ENCODE data around the gene RCSD1.

Gene RCSD1

DNA sequence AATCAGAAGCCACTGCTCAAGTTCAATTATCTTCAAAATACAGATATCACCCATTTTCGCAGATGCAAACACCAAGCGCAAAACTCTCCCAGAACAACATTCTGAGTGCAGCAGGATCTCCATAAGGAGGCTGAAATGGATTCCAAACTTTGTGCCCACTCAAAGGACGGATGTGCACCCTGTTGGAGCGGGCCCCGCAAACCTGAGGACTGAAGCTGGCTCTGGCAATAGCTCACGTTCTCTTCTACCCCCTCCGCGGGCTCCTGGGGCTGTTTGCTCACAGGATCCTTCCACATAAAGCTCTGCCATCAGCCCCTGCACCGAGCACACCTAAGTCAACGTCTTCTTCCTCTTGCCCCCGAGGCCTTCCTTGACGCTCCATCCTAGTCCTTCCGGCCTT is 11.7 kb upstream of the RCSD1 start:
- DNase-seq (ENCODE audit: low read depth, low spot score) = no peak

DNA sequence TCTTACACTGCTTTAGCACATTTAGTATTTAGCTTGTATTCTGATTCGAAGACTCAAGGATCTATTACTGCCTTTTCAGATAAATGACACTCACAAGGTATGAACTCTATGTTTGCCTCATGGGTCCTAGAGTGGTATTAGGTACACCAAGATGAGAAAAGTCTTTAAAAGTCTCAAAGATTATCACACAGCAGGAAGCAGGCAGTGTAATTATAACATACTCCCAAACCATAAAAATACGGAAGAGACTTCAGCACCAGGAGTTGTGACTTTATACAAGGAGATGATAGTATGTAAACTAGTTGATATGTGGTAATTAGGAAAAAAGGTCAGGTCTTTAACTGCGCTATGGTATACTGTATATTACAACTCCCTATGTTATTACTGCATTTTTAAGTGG is 11.2 kb upstream of the RCSD1 start:
- no peak for DNase-seq (ENCODE audit: low read depth, low spot score)

DNA sequence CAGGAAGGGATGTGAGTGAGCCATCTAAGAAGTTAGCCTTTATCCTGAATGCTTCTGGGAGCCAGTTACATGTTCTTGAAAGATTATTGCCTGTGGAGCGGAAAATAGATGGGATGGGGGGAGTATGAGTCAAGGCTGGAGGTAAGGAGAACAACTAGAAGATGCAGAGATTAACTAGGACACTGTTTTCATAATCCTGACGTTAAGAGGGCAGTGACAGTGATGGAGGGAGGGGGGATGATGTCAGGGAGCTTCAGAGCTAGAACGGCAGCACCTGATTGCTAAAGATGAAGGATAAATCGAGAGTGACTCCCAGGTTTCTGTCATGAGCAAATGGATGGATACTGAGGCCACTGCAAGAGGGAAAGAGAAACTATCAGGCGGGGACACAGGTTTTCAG is 10.0 kb upstream of the RCSD1 start:
- no peak for DNase-seq (ENCODE audit: low read depth, low spot score)

DNA sequence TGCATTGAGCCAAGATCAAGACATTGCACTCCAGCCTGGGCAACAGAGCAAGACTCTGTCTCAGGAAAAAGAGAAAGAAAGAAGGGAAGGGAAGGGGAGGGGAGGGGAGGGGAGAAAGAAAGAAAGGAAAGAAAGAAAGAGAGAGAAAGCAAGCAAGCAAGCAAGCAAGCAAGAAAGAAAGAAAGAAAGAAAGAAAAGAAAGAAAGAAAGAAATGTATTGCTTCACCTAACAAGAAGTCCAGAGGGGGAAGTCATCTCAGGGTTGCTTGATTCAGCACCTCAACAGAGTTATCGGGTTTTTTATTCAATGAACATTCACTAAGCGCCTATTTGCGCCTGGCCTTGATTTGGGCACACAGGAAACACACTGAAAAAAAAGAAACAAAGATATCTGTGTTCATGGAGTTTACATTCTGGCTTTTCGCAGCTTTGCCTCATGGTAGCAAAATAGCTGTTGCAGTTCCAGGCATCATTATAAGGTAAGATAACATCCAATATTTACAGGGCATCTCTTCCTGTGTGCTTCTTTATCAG is 8.2 kb upstream of the RCSD1 start:
- DNase-seq (ENCODE audit: low read depth, low spot score) = no peak

DNA sequence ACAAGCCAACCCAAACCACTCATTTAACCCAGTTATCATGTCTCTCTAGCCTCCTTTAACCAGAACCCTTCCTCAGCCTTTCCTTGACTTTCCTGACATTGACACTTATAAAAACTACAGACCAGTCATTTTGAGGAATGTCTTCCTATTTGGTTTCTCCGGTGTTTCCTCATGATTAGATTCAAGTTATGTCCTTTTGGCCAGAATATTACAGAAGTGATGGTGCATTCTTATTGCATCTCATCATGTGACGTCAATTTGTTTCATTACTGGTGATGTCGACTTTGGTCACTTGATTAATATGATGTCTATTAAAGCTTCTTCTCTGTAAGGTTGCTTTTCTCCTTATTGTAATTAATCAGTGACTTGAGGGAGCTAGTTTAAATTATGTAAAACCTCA is 6.1 kb upstream of the RCSD1 start:
- no peak for DNase-seq (ENCODE audit: low read depth, low spot score)

DNA sequence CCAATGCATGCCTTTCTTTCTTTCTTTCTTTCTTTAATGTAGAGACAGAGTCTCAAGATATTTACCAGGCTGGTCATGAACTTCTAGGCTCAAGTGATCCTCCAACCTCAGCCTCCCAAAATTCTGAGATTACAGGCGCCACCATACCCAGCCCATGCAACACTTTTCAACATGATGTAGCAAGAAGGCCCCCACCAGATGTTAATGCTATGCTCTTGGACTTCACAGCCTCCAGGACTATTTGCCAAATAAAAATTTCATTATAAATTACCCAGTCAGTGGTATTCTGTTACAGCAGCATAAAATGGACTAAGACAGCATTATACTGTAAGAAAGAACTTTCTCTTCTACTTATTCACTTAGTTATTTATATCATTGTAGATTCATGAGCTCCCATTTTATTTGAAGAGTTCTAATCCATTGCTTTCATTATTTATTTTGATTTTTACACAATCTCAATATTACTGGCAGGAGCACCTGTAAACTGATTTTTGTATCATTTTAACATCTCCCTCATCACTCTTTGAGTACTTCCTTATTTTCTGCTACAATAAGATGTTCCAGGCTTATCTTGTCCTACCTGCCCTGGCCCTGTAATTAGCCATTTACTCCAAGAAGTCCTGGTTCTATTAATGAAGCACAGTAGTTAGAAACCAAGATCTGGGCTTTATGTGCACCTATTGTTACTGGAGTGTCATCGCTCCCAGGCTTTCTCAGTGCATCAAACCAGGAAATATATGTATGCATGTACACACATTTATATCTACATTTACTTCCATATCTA is 4.8 kb upstream of the RCSD1 start:
- no peak for DNase-seq (ENCODE audit: low read depth, low spot score)

DNA sequence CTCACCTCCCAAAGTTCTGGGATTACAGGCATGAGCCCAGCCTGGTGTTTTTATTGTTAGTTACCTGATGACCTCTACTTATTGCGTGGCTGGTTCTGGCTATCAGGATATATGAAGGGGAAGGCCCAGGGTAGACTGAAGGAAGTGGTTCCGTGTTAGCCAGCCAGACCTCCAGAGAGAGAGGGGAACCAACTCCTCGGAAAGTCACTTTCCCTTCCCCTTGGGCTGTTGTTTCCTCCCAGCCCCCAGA is 2.5 kb upstream of the RCSD1 start:
- DNase-seq (ENCODE audit: low read depth, low spot score) = no peak

DNA sequence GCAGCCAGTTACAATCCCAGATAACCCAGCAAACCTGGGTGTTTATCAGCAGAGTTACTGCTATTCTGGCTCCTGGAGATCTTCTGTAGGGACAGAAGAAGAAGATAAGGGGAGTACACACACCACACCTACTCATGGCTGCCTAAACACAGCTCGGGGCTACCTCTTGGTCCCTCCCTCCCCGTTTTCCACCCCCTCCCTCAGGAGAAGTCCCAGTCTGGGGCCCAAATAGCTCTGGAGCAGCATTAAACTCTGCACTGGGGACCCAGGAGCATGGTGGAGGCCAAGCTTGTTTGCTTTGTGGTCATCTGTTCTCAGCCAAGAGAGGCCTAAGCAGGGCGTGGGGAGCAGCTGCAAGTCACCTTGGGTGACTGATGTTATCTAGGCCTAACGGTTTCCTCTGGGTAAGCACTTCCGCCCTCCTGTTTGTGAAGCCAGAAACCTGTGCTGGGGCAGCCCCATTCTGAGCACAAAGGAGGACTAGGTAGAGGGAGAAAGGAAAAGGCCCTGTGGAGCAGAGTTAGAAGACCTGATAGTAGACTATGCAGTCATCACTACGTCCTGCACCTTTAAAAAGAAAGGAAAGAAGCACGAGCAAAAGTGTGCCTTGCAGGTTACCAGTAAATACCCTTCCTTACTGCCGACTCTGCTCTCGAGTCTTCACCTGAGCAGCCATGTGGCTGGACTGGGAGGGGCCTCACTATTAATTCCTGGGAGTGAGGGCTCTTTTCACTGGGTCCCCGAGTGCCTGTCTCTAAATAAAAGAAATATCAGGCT is 2.0 kb upstream of the RCSD1 start:
- DNase-seq (ENCODE audit: low read depth, low spot score) = no peak

DNA sequence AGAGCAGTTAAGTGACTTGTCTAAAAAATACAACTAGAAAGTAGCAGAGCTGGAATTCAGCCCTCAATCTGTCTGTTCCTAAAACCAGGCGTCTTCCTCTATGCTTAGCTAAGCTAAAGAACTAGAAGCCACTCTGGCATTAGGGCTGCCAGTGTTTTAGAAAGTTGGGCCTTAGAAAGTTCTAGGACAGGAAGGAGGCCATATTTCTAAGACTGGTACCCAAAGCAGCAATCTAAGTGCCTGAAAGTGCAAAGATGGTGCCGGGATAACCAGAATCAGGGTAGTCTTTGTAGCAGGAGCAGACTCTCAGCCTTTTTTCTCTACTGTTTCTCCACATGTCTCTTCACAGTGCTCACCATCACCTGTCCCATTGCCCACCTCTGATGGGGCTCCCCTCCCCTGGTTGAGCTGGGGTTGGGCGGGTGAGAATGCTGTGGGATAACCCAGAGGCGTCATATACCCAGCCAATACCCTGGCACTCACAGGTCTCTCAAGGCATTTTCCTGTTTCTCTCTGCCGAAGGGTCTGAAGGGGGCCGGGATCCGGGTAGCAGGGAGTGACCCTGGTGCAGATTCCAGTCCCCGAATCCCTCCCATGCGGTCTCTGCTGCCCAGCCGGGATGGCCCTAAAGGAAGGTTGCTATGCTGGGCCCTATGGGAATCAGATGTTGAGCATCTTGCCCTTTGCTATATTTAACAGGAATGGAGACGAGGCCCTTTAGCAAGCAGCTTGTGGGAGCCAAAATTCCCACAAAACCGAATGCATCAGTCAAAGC is 1.1 kb upstream of the RCSD1 start:
- no peak for DNase-seq (ENCODE audit: low read depth, low spot score)

DNA sequence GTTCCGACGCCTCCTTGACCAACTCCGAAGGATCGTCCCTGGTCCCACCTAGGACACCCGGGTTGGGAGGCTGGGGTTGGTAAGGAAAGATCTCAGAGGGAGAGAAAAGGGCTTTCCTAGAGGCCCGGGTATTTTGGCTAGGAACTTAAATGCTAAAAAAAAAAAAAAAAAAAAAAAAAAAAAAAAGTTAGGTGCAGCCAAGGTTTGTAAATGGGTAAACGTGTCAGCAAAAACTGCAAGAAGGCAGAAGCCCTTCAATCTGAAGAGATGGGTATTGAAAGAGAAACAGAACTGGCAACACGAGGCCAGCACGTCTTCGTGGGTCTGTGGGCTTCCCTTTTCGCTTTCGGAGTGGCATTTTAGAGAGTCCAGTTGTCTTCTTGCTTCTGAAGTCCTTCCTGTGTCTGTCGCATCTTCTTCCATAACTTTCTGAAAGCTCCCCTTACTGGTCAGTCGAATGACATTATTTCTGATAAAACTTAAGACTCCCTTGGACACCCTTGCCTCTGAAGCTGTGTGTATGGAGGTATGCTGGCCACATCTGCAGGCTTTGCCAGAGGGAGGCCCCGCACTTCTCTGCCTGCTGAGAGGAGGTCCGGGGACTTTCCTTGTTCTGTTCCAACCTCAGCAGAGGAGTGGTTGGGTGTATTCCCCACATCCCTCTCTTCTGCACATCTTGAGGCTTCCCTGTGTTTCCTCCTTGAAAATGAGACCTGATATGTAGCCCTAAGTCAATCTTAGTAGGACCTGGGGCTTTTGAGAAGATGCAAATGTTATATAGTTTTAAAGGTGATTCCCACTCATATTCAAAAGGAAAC is 745 bp downstream of the RCSD1 start:
- no peak for DNase-seq (ENCODE audit: low read depth, low spot score)

DNA sequence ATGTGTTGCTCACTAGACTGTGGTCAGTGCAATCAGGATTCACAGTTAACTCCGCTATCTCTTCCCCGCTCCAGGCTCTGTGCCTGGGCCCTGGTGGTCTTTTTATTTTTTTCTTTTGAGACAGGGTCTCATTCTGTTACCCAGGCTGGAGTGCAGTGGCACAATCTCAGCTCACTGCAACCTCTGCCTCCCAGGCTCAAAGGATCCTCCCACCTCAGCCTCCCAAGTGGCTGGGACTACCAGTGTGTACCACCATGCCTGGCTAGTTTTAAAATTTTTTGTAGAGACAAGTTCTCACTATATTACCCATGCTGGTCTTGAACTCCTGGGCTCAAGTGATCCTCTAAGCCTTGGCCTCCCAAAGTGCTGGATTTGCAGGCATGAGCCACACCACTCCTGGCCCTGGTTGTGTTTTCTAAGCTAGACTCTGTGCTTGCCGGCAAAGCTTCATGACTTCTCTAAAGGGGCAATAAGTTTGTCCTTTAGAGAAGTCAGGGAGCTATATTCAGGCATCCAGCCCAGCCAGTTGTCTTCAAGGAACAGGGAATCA is 1.4 kb downstream of the RCSD1 start:
- no peak for DNase-seq (ENCODE audit: low read depth, low spot score)

DNA sequence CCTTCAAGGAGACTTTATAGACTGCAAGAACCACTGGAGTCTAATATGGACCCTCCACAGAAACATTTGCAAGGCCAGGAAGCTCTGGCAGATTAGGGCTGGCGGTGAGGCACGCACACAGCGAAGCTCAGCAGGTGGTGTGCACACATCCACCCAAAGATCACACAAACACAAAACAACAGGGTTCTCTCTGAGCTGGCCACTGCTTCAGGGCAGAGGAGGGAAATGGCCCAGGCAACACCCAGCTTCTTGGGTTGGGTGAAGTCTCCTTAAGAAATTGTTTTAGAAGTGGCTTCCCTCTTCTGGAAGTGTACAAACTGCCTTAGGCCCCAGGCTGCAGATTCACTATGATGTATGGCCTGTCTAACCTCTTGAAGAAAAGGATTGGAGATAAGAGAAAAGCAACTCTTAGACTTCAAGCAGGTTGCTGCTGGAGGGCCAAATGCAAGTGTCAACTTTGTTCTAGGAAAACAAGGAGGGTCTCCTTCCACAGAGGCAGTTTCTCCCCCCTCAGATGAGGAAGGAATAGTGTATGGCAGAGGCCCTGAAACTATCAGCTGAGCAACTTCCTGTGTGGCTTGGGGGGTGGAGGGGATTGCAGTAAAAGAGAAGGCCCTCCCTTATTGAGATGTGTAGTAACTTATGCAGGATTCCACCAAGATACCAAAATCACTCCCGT is 2.0 kb downstream of the RCSD1 start:
- DNase-seq (ENCODE audit: low read depth, low spot score) = no peak

DNA sequence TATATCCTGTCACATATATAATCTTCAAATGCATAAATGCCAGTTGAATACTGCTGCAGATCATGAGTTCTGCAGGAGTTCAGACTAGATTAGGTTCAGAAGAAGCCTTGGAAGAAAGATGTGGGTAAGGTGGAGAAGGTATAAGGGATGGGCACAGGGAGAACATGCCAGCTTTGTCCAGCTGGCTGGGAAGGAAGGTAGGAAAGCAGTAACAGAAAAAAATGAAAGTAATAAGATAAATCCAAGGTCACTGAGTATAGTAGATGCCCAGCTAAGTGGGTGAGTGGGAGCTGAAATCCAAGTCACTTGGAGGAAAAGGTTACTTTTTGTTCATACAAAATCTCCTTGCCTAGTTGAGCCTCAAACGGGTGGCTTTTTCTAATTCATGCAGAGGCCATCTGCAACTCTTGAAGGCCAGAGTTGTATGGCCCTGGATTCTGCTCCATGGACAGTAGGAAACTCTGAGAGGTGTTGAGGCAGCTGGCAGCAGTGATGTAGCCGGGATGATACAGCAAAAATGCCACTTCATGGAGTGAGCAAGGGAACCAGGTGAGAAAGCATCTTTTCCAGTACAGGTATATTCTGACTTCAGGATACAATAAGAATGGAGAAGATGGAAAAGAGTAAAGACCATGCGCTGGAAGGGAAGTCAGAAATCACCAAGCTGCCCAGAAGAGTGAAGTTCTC is 3.4 kb downstream of the RCSD1 start:
- DNase-seq (ENCODE audit: low read depth, low spot score) = no peak

DNA sequence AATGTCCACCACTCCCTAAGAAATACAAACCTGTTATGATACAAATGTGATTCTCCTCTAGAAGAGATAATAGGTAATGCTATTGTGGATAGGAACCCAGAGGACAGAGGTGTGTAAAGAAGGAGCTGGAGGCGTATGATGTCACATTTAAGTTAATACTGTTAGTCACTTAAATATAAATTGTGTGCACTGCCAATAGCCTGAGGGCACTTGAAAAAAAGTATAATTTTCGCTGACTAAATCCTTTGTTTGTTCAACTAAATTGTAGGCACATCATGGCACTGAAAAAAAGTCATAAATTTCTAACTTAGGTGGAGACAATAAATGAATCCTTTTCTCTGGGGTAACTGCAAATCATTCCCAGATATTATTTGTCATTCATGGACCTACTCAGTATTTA is 4.4 kb downstream of the RCSD1 start:
- no peak for DNase-seq (ENCODE audit: low read depth, low spot score)

DNA sequence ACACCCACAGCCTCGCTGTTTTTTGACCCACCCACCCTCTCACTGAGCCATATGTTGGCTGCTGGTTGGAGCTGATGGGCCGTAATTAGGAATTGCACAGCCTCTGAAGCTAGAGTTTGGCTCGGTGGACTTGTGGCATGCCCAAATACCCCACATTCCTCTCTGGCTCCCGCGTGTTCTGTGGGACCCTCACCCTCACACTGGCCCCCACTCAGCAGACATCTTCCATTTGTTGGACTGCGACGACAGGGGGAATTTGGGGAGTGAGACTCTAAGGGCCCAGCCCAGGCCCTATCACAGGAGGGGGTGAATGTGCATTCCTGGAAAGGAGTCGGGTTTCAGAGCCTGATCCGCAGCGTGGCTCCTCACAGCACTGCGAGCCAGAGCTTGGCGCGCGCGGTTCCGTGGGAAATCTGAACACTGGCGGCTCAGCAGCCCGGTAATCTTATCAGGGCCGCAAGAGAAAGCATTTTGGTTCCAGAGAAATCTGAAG is 5.2 kb downstream of the RCSD1 start:
- DNase-seq (ENCODE audit: low read depth, low spot score) = peak; percentile 24

DNA sequence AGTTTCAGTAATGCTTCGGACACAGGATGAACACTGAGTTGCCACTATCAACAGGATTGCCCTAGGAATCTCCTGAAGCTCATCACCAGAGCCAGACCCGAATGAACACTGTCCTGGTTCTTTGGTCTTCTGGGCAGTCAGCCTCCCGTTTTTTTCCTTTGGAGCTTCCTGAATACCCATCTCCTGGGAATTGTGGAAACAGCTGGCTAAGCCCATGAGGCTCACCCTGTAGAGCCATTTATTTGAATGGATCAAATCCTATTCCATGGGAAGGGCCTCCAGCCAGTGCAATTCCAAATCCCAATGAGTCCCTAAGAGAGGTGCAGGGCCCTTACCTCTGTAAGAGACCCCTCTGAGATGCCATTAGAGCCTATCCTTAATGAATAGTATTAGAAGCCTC is 5.9 kb downstream of the RCSD1 start:
- no peak for DNase-seq (ENCODE audit: low read depth, low spot score)

DNA sequence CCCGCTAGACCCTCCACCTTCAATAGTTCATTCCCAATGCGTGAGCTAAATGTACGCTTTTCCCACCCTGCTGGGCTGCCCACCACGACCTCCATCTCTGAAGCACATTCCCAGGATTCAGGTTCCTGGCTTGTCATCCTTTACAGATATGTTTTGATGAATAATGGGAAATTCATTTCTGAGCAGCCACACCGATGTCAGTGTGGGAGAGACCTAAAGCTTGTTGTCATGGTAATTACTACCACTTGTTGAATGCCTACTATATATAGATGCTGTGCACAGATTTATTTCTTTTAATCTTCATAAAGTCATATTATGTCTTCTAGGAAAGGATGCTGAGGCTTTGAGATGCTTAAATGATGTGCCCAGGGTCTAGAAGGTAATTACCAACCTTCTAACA is 8.0 kb downstream of the RCSD1 start:
- no peak for DNase-seq (ENCODE audit: low read depth, low spot score)

DNA sequence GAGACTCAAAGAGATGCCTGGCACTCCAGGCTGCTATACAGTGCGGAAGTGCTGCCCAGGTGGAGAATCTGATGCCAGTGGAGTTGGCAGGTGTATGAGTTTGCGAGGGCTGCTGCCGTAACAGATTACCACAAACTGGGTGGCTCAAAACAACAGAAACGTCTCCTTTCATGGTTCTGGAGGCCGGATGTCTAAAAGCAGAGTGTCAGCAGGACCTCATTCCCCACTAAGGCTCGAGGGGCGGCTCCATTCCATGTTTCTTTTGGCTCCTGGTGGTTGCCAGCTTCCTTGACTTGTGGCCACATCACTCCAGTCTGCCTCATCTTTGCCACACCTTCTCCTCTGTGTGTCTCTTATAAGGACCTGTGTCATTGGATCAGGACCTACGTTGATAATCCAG is 10.0 kb downstream of the RCSD1 start:
- no peak for DNase-seq (ENCODE audit: low read depth, low spot score)

DNA sequence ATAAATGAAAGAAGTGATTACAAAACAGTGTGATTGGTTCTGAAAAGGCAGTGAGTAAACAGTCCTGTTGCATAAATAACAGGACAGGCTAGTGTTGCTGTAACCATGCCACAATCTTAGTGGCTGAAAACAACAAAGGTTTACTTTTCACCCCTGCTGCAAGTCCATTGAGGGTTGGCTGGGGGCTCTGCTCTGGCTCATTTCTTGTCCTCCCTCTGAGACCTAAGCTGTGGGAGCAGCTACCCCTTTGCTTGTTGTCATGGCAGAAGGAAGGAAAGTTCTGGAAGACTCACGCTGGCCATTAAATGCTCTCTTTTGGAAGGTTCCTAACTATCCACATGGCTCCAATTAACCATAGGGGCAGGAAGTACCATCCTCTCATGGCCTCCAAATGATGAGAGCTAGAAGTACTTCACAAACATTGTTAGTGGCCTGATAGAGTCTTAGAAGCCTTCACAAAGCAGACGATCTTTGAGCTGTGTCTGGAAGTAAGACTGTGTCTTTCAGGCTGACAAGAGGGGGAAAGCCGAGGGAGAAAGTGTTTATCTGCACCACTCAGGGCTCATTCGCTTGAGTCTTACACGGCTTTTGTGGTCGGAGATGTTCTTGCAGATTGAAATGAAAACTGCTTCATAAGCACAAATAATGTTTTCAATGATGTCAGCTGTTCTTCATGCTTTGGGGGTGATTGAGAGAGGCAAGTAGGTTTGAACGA is 11.9 kb downstream of the RCSD1 start:
- no peak for DNase-seq (ENCODE audit: low read depth, low spot score)

DNA sequence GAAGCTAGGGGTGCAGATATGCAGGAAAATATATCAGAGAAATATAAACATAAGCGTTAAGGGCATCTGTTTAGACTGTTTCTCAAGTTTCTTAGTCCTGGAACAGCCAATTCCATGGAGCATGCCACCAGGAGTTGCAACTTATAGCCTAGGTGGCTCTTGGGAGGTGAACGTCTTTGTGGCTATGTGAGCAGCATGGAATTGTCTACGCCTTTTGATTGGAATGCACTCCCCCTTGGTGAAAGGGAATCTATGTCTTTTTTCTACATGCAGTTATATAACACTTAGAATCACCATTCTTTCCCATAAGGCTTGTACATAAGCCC is 12.4 kb downstream of the RCSD1 start:
- no peak for DNase-seq (ENCODE audit: low read depth, low spot score)

All from smooth muscle cell of the brain vasculature (primary cell).